ENCODE data around the gene RPS6KL1. TPM values are rescaled to one million over a fixed set of nuclear protein-coding genes. Genes with fewer than 3 reads are reported as not detected.

The RPS6KL1 gene
- total and polyA plus RNA-seq, 2 experiments from 2014 or later: 0.23 to 1.4 TPM

DNA sequence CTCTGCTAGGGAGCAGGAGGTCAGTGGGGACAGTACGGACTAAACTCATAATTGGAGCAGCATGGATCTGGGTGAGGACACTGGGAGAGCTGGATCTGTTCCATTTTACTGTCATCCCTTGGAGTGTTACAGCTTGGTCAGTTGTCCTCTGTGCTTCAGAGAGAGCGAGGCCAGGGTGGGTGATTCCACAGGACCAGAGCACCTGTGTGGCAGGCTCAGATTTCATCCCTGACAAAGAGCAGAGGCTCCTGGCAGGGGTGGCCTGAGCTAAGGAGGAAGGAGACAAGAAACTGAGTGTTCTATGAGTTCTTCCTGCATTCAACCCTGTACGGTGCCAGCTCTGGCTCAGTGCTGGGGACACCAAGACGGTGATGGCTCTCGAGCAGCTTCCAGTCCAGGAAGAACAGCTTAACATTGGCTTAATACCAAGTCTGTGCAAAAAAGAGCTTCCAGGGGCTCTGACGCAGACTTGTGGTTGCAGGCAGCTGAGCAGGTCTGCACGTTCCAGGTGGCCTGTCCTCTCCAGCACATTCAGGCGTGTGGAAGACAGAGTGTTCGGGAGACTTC, 40.7 kb upstream of the RPS6KL1 start:
- TF ChIP-seq EZH2phosphoT487 (IDR thresholded peaks at IDR 0.05; ENCODE audit: insufficient read depth, low read depth) (no peak), EZH2 (IDR thresholded peaks at IDR 0.05; ENCODE audit: insufficient read depth, poor library complexity, severe bottlenecking) (no peak)
- Histone ChIP-seq H3F3A (ENCODE audit: insufficient read depth) (peaks cover 23% of the 10 kb centered on the region), H3K4me2 (ENCODE audit: unreplicated experiment) (peak overlapping the region; percentile 18), H3K27ac (0 out of 2 replicates have a peak overlapping the region, but pooled peaks have one; percentile 84), H3K36me3 (ENCODE audit: low read depth) (no peaks in the 10 kb centered on the region), H3K9me3 (ENCODE audit: low read depth) (no peaks in the 10 kb centered on the region), H3K27me3 (replicated peaks; ENCODE audit: insufficient read depth) (no peaks in the 10 kb centered on the region), H3K4me3 (no peak overlapping the region), H3K9ac (no peak overlapping the region), H3K79me2 (ENCODE audit: insufficient read depth) (no peaks in the 10 kb centered on the region), H2AFZ (peak overlapping the region; percentile 35; the same call in 1 of the 2 replicates), H4K20me1 (ENCODE audit: insufficient read depth) (no peaks in the 10 kb centered on the region), H3K9me2 (ENCODE audit: insufficient read depth) (no peaks in the 10 kb centered on the region), H3K4me1 (ENCODE audit: insufficient read depth) (peaks cover 24% of the 10 kb centered on the region)
- in situ Hi-C loops (cut with MboI): no loop called here
- peak; percentile 75 for DNase-seq
- WGBS, 2 experiments (ENCODE audit: low coverage in 1 of 2, low lambda C conversion rate in 2 of 2, missing lambda C conversion rate in 2 of 2): 18 to 22% methylated on average over 9 of the region's 9 CpGs

DNA sequence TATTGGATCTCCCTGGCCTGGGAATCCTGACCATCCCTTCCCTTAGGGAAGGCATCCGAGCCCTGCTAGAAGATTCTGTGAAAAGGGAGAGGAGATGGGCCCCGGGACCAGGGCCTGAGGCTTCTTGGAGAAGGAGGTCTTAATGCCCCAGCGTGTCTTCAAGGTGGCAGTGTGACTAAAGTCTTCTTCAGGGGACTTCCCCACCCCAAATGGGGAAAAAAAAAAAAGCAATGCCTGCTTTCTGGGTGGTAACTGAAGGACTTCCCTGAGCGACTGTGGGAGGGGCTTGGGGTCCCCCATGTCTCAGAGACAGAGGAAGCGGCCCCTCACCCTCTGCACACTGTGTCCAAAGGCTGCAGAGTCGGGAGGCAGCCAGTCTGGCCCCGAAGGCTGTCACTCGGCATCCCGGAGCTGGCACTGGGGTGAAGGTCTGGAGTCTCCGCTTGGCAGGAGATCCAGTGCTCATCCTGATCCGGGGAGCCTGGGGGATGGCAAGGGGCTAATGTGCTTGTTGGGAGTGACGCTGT, 40.2 kb upstream of the RPS6KL1 start:
- Histone ChIP-seq H3K9me2 (ENCODE audit: insufficient read depth) (no peaks in the 10 kb centered on the region), H3K27me3 (replicated peaks; ENCODE audit: insufficient read depth) (no peaks in the 10 kb centered on the region), H3K4me1 (ENCODE audit: insufficient read depth) (peaks cover 24% of the 10 kb centered on the region), H2AFZ (peak overlapping the region; percentile 35; the same call in 1 of the 2 replicates), H3F3A (ENCODE audit: insufficient read depth) (peaks cover 23% of the 10 kb centered on the region), H3K36me3 (ENCODE audit: low read depth) (no peaks in the 10 kb centered on the region), H3K79me2 (ENCODE audit: insufficient read depth) (no peaks in the 10 kb centered on the region), H3K9me3 (ENCODE audit: low read depth) (no peaks in the 10 kb centered on the region), H3K9ac (no peak overlapping the region), H3K27ac (no peak overlapping the region), H3K4me3 (no peak overlapping the region), H3K4me2 (ENCODE audit: unreplicated experiment) (no peak overlapping the region), H4K20me1 (ENCODE audit: insufficient read depth) (no peaks in the 10 kb centered on the region)
- TF ChIP-seq EZH2 (IDR thresholded peaks at IDR 0.05; ENCODE audit: insufficient read depth, poor library complexity, severe bottlenecking): no peak
- in situ Hi-C loops (cut with MboI): no loop called here
- 19 to 23% methylated on average over 12 of the region's 12 CpGs for WGBS, 2 experiments (ENCODE audit: low coverage in 1 of 2, low lambda C conversion rate in 2 of 2, missing lambda C conversion rate in 2 of 2)
- no peak for DNase-seq

DNA sequence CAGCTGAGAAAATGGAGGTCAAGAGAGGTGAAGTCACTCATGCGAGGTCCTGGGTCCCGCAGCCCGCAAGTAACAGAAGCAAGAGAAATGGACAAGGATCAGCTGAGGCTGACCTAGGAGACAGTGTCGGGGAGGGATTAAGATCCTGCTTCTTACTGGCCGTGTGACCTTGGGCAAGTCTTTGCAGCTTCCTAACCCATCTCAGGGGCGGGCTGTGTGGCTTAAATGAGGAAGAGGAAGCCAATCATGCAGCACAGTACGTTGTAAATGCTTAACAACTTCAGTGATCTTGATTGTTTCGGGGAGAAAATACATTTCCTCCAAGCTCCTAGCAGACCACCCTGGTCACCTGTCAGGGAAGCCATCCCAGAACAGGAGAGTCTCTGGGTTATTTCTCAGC, 39.4 kb upstream of the RPS6KL1 start:
- DNase-seq: no peak
- no peak overlapping the region for H3K4me3 ChIP-seq
- H3K4me1 ChIP-seq (ENCODE audit: insufficient read depth): peaks cover 24% of the 10 kb centered on the region
- no peaks in the 10 kb centered on the region for H3K79me2 ChIP-seq (ENCODE audit: insufficient read depth)
- in situ Hi-C loops (cut with MboI): no loop called here
- H3K9ac ChIP-seq: no peak overlapping the region
- no peak overlapping the region for H2AFZ ChIP-seq
- H3K9me3 ChIP-seq (ENCODE audit: low read depth): no peaks in the 10 kb centered on the region
- no peaks in the 10 kb centered on the region for H3K9me2 ChIP-seq (ENCODE audit: insufficient read depth)
- peaks cover 23% of the 10 kb centered on the region for H3F3A ChIP-seq (ENCODE audit: insufficient read depth)
- 90% methylated on average over 8 of the region's 8 CpGs for WGBS, 2 experiments (ENCODE audit: low coverage in 1 of 2, low lambda C conversion rate in 2 of 2, missing lambda C conversion rate in 2 of 2)
- H3K27me3 ChIP-seq (replicated peaks; ENCODE audit: insufficient read depth): no peaks in the 10 kb centered on the region
- H3K36me3 ChIP-seq (ENCODE audit: low read depth): no peaks in the 10 kb centered on the region
- TF ChIP-seq EZH2 (IDR thresholded peaks at IDR 0.05; ENCODE audit: insufficient read depth, poor library complexity, severe bottlenecking) (no peak), EZH2phosphoT487 (IDR thresholded peaks at IDR 0.05; ENCODE audit: insufficient read depth, low read depth) (no peak)
- no peaks in the 10 kb centered on the region for H4K20me1 ChIP-seq (ENCODE audit: insufficient read depth)
- H3K4me2 ChIP-seq (ENCODE audit: unreplicated experiment): no peak overlapping the region
- no peak overlapping the region for H3K27ac ChIP-seq

DNA sequence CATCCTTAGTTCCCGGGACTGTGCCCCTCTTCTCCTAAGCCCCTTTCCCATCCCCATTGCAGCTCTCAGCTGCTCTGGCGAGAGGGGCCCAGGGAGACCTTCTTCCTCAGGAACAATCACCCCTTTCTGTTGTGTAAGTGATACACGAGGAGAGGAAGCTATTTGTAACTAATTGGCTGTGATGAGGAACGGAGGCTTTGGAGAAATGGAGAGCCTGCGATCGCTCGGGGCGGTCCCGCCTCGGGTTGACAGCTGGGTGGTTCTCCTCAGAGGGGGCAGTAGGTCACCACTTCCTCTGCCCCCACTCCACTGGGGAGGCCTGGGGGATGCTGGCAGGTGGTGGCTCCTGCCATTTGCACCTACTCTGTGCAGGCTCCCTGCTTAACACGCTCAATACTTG, 39.0 kb upstream of the RPS6KL1 start:
- H4K20me1 ChIP-seq (ENCODE audit: insufficient read depth): no peaks in the 10 kb centered on the region
- no peaks in the 10 kb centered on the region for H3K9me3 ChIP-seq (ENCODE audit: low read depth)
- H3K4me3 ChIP-seq: no peak overlapping the region
- H3K9ac ChIP-seq: no peak overlapping the region
- in situ Hi-C loops (cut with MboI): no loop called here
- H3F3A ChIP-seq (ENCODE audit: insufficient read depth): peaks cover 23% of the 10 kb centered on the region
- H2AFZ ChIP-seq: no peak overlapping the region
- no peak for DNase-seq
- H3K79me2 ChIP-seq (ENCODE audit: insufficient read depth): no peaks in the 10 kb centered on the region
- TF ChIP-seq EZH2phosphoT487 (IDR thresholded peaks at IDR 0.05; ENCODE audit: insufficient read depth, low read depth) (no peak), EZH2 (IDR thresholded peaks at IDR 0.05; ENCODE audit: insufficient read depth, poor library complexity, severe bottlenecking) (no peak)
- H3K9me2 ChIP-seq (ENCODE audit: insufficient read depth): no peaks in the 10 kb centered on the region
- H3K27ac ChIP-seq: no peak overlapping the region
- 96 to 97% methylated on average over 11 of the region's 11 CpGs for WGBS, 2 experiments (ENCODE audit: low coverage in 1 of 2, low lambda C conversion rate in 2 of 2, missing lambda C conversion rate in 2 of 2)
- peaks cover 24% of the 10 kb centered on the region for H3K4me1 ChIP-seq (ENCODE audit: insufficient read depth)
- no peaks in the 10 kb centered on the region for H3K36me3 ChIP-seq (ENCODE audit: low read depth)
- H3K27me3 ChIP-seq (replicated peaks; ENCODE audit: insufficient read depth): no peaks in the 10 kb centered on the region
- no peak overlapping the region for H3K4me2 ChIP-seq (ENCODE audit: unreplicated experiment)
